NCI-H1105 (cell line): ENCODE data around the gene CCR7.

Experiments used
- DNase-seq: peaks from one replicate; lab custom pipeline; 2025; lab: John Stamatoyannopoulos, UW

The CCR7 gene

GRCh38 chr17:40535924-40536294 lies 29.4 kb downstream of the CCR7 start:
- no peak for DNase-seq

GRCh38 chr17:40535438-40535837 lies 29.8 kb downstream of the CCR7 start:
- no peak for DNase-seq

- DNase-seq: no peak
These were observed 30.7 kb downstream of the CCR7 start for GRCh38 chr17:40534371-40535189.

- no peak for DNase-seq
These were observed 31.4 kb downstream of the CCR7 start for GRCh38 chr17:40533896-40534295.

- no peak for DNase-seq
These were observed 32.6 kb downstream of the CCR7 start for GRCh38 chr17:40532520-40533253.

DNA sequence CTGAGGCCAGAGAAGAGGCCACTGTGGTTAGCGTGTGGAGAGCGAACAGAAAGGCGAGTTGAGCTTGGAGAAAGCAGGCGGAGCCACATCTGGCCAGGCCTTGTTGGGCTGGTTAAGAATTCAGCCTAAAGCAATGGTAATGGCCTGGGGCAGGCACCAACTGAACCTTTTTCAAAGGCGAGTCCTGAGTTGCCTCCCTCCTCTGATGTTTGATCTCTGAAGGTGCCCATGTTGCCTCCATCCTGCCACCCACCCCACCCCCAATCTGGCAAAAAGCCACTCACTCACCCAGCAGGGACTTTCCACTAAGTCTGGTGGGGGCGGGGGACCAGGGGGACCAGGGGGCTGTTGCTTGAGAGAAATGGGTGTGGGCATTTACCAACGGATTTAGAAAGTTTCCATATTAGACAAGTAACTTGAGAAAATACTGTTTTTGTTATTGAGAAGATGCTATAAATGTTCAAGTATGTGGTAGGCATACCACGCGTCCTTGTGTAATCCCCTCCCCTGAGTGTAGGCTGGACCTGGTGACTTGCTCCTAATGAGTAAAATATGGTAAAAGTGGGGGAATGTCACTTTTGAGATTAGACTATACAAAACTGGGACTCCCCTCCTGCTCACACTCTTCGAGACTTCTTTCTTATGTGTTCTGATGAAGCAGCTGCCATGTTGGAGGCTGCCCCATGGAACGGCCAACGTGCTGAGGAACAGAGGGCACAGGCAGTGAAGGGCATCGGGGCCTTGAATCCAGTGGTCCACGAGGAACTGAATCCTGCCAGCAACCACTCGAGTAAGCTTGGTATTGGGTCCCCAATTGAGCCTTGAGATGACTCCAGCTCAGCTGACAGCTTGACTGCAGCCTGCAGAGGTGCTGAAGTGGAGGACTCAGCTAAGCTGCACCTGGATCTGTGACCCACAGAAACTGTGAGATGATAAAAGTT lies 34.0 kb downstream of the CCR7 start:
- DNase-seq: no peak

DNA sequence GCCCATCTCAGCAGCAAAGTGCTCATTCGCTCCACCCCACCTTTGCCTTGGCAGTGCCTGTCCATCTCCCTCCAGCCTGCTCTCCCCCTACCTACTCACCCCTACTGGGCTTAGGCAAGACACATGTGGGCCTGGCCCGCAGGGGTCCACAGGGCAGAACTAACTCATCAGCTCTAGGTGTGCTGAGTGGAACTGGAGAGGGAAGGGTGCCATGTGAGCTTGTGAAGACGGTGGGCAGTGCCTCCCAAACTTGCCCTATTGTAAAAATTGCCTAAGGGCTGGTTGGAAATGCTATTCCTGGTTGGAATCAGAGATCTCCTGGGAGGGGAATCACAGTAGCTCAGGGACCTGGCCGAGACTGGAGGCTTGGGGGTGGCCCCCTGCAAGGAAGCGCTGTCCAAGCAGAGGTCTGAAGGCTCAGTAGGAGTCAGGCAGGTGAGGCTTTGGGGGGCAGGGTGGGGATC lies 34.7 kb downstream of the CCR7 start:
- no peak for DNase-seq

DNA sequence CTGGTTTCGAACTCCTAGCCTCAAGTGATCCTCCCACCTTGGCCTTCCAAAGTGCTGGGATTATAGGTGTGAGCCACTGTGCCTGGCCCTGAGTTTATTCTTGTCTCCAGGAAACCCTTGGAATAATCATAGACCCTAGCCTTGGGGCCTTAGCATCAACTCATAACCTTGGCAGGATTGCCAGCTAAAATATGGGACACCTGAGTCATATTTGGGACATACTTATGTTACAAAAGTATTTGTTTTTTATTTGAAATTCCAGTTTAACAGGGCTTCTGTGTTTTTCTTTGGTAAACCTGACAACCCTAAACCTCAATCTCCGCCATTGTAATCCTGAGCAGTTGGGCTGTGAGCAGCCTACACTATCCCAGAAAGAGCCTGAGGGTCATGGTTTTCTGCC lies 35.3 kb downstream of the CCR7 start:
- no peak for DNase-seq

DNA sequence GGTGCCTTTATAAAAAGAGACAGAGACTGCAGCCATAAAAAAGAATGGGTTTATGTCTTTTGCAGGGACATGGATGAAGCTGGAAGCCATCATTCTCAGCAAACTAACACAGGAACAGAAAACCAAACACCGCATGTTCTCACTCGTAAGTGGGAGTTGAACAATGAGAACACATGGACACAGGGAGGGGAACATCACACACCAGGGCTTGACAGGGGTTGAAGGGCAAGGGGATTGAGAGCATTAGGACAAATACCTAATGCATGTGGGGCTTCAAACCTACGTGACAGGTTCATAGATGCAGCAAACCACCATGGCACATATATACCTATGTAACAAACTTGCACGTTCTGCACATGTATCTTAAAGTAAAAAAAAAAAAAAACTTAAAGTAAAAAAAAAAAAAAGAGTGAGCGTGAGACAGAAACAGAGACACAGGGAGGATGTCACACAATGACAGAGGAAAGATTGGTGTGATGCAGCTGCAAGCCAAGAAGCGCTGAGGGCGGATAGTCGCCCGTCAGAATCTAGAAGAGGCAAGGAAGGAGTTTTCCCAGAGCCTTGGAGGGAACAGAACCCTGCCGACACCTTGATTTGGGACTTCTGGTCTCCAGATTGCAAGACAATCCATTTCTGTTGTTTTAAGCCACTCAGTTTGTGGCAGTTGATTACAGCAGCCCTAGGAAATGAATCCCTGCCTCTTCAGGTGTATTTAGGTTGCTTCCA lies 36.4 kb downstream of the CCR7 start:
- DNase-seq: no peak

DNA sequence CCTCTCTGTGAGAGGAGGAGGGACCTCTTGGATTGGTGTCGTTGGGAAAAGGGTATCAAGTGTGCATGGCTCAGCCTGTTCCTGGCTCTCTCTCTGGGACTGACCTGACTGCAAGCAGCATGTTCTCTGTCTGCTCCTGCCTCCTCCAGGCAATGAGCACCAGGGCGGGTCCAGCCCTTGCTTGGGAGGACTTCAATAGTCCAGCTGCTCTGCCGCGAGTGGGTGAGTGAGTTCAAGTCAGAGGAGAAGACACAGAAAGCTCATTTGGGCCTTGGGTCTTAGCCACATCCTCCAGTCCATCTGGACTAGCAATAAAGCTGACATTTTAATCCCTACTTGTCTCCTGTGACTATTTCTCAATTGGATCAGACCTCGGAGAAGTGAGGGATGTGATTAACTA lies 38.6 kb downstream of the CCR7 start:
- no peak for DNase-seq

GRCh38 chr17:40525294-40525693 lies 40.0 kb downstream of the CCR7 start:
- no peak for DNase-seq

DNA sequence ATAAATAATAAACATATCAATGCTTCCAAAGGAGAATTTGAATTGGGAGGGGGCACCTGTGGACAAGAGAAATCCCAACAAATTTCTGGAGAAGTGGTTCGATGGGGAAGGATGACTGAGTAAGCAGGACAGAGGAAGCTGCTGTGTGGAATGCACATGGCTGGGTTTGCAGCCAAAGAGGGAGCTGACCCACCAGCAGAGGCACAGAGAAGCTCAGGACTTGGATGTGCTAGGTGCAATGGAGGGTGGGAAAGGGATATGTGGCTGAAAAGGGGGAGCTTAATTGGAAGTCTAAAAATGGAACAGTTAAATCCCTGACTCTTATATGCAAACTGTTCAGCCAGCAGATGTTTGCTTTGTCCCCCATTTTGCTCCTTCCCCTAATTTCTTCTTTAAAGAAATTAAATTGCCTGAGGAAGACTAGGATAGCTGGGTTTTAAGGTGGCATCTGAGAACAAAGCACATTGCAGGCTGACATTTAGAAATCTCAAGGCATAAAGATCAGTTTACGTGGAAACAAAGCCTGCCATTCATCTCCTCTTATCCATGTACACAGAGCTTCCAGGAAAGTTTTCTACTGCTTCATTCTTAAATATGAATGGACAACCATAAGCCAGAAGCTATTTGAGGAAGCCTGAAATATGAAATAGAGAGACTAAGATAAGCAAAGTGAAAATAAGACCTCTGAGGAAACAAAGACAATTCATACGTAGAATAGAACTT lies 40.9 kb downstream of the CCR7 start:
- no peak for DNase-seq

GRCh38 chr17:40522961-40523310 lies 42.3 kb downstream of the CCR7 start:
- no peak for DNase-seq

DNA sequence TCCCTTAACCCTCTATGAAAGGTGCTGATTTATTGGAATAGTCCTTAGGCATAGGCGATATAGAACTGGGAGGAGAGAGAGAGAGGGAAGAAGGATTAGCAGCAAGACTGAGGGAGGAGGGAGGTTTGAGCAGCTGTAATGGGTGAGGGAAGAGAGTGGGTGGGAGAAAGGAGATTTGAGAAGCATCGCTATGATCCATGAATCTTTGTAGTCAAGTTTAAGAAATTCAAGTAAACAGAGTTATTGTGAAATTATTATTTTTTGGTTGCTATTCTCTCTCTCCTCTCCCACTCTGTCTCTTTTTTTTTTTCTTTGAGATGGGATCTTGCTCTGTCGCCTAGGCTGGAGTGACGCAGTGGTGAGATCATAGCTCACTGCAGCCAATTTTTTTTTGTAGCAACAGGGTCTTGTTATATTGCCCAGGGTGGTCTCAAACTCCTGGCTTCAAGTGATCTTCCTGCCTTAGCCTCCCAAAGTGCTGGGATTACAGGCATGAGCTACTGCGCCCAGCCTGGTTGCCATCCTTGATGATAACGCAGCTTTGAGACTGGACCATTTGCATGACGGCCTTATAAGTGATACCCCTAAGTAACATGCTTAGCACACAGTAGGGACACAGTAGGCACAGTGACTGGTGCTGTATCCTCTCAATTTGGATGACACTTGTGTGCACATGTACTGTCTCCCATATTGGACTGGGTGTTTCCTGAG lies 42.9 kb downstream of the CCR7 start:
- no peak for DNase-seq

DNA sequence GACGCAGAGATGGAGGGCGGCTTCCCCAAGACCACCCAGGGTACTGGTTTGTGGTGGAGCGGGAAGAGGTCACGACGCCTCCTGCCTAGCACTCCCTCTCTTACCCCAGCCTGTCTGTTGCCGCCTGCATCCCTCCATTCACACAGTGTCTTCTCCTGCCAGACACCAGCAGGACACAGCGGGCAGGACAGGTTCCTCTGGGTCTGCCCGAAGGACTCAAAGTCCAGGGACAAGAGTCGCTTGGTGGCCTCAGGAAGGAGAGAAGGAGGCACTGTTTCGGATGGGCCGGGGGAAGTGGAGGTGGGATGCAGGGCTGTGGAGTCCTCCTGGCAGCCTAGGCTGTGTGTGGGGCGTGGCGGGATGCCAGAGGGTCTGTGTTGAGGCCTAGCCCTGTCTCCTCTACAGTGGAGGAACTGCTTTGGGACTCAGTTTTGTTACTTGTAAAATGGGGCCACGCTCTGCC lies 44.2 kb downstream of the CCR7 start:
- DNase-seq: no peak

- no peak for DNase-seq
These were observed 46.0 kb downstream of the CCR7 start for GRCh38 chr17:40519089-40519775.

- DNase-seq: no peak
These were observed 46.7 kb downstream of the CCR7 start for GRCh38 chr17:40518401-40519088.

- no peak for DNase-seq
These were observed 47.3 kb downstream of the CCR7 start for GRCh38 chr17:40517981-40518380.

- no peak for DNase-seq
These were observed 48.0 kb downstream of the CCR7 start for GRCh38 chr17:40517286-40517662.
